GM12878 (cell line): ENCODE results near the gene CRTC2. TPM values are rescaled to one million over a fixed set of nuclear protein-coding genes. Genes with fewer than 3 reads are reported as not detected.
A peak's percentile ranks its signal among the peaks of the same experiment; 100 is the strongest.

Experiments
- BACH1 ChIP-seq: fragments of 450-650 bp; IDR thresholded peaks from 2 replicates; pipeline ENCODE4 v1.6.1; 2017; ENCODE audit warnings: mild to moderate bottlenecking, borderline replicate concordance
- BCL11A ChIP-seq: IDR thresholded peaks from 2 replicates; pipeline ENCODE4 v1.6.1; 2011; ENCODE audit warnings: low read depth, low read length
- CREM ChIP-seq: IDR thresholded peaks from 2 replicates; pipeline ENCODE4 v1.6.1; 2014; ENCODE audit warnings: antibody characterized with exemption, low read depth
- FOXM1 ChIP-seq: IDR thresholded peaks from 2 replicates; pipeline ENCODE4 v1.6.1; 2012; ENCODE audit warnings: low read depth, mild to moderate bottlenecking, inconsistent platforms, low read length, moderate library complexity
- MTA2 ChIP-seq: fragments of 450-650 bp; IDR thresholded peaks from 2 replicates; pipeline ENCODE4 v1.6.1; 2016; ENCODE audit warnings: low read depth, mild to moderate bottlenecking, moderate library complexity
- NR2C1 ChIP-seq: fragments of 450-650 bp; IDR thresholded peaks from 2 replicates; pipeline ENCODE4 v1.6.1; 2017; ENCODE audit warnings: antibody characterized with exemption, mild to moderate bottlenecking, moderate library complexity
- STAT3 ChIP-seq: IDR thresholded peaks from 2 replicates; pipeline ENCODE4 v1.6.1; 2011; ENCODE audit warnings: low read depth, low read length, improper control_type of control experiment
- polyA plus RNA-seq, 11 experiments: library from polyadenylated mRNA; depleted of rRNA in 4 of 11; unstranded in 6 of 11; stranded (reverse) in 5 of 11; fragments of >200 nt; fragmentation: Nextera tagmentation in 4 of 11; fragmentation: Illumina TruSeq in 1 of 11; extraction: Ambion mirVana in 4 of 11; extraction: Trizol in 1 of 11; gene quantifications; 1 replicate in 1 of 11; 2 replicates in 10 of 11; pipeline versions ENCODE4 v1.2.1 to v1.2.3, GENCODE V29; 2011 to 2016; ENCODE audit warnings: inconsistent platforms in 2 of 11, missing spikeins in 2 of 11, low read depth in 1 of 11
- total RNA-seq, 4 experiments: library from RNA; depleted of rRNA in 3 of 4; stranded (reverse); fragments of >200 nt in 3 of 4; fragmentation: Illumina TruSeq in 1 of 4; extraction: Trizol in 1 of 4; gene quantifications; 2 replicates each; pipeline versions ENCODE4 v1.2.1 to v1.2.3, GENCODE V29; 2013 to 2021
- TF ChIP-seq, protein P1 (sequence below): fragments of 450-650 bp; IDR thresholded peaks from 2 replicates; pipeline ENCODE4 v1.6.1; 2017; ENCODE audit warnings: antibody characterized with exemption, mild to moderate bottlenecking, moderate library complexity
- TF ChIP-seq, protein P2 (sequence below): IDR thresholded peaks from 2 replicates; pipeline ENCODE4 v1.6.1; 2011; ENCODE audit warnings: low read depth, low read length, improper control_type of control experiment, borderline replicate concordance
- TF ChIP-seq, protein P3 (sequence below): fragments of 450-650 bp; formaldehyde crosslinking; IDR thresholded peaks from 2 replicates; pipeline ENCODE4 v1.4.0; 2020; ENCODE audit warnings: mild to moderate bottlenecking, moderate library complexity
- TF ChIP-seq, protein P4 (sequence below): fragments of 450-650 bp; IDR thresholded peaks from 2 replicates; pipeline ENCODE4 v1.6.1; 2017; ENCODE audit warnings: mild to moderate bottlenecking
- TF ChIP-seq, protein P5 (sequence below): fragments of 450-650 bp; IDR thresholded peaks from 2 replicates; pipeline ENCODE4 v1.6.1; 2017; ENCODE audit warnings: borderline replicate concordance
- TF ChIP-seq, protein P6 (sequence below): fragments of 450-650 bp; formaldehyde crosslinking; IDR thresholded peaks from 2 replicates; pipeline ENCODE4 v1.5.0; 2022; ENCODE audit warnings: mild to moderate bottlenecking, missing genetic modification characterization

CRTC2 gene
- total and polyA plus RNA-seq, 10 of the 15 experiments (the other 5 are each of a cell fraction or from before 2014, with no cell fraction given): 5.1 to 57.9 (median 32.7) TPM

DNA sequence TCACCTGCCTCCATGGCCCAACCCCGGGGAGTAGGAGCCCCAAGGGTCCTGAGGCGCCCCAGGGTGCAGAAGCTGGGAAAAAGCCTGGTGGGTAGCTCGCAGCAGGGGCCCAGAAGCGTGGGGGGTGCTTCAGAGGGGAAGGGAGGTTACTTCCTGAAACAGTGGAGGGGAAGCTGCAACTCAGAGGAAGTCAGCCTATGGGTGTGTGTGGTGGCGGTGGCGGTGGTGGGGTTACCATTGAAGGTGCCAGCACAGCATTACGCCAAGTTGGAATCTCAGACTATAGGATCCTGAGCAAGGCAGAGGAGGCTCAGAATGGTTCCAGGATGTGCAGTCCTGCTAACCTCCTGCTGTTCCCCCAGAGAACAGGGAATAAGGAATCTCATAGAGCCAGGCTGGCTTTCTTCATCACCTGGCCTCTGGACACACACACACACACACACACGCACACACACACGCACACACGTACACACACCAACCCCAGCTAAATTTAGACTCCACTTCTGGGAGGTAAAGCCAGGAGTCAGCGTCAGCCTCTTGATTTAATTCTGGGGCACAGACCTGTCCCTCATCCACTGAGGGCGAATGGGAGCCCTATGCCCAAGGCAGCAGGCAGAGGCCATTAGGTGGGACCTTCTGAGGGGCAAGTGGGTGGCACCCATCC is 13.1 kb downstream of the CRTC2 start (continued):
- TF ChIP-seq, protein P1, sequence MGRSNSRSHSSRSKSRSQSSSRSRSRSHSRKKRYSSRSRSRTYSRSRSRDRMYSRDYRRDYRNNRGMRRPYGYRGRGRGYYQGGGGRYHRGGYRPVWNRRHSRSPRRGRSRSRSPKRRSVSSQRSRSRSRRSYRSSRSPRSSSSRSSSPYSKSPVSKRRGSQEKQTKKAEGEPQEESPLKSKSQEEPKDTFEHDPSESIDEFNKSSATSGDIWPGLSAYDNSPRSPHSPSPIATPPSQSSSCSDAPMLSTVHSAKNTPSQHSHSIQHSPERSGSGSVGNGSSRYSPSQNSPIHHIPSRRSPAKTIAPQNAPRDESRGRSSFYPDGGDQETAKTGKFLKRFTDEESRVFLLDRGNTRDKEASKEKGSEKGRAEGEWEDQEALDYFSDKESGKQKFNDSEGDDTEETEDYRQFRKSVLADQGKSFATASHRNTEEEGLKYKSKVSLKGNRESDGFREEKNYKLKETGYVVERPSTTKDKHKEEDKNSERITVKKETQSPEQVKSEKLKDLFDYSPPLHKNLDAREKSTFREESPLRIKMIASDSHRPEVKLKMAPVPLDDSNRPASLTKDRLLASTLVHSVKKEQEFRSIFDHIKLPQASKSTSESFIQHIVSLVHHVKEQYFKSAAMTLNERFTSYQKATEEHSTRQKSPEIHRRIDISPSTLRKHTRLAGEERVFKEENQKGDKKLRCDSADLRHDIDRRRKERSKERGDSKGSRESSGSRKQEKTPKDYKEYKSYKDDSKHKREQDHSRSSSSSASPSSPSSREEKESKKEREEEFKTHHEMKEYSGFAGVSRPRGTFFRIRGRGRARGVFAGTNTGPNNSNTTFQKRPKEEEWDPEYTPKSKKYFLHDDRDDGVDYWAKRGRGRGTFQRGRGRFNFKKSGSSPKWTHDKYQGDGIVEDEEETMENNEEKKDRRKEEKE: no peak
- TF ChIP-seq MTA2 (peak; percentile 32; the same call in 1 of the 2 replicates), NR2C1 (no peak), FOXM1 (no peak), BCL11A (no peak), CREM (no peak), STAT3 (no peak), BACH1 (no peak)
- TF ChIP-seq, protein P2, sequence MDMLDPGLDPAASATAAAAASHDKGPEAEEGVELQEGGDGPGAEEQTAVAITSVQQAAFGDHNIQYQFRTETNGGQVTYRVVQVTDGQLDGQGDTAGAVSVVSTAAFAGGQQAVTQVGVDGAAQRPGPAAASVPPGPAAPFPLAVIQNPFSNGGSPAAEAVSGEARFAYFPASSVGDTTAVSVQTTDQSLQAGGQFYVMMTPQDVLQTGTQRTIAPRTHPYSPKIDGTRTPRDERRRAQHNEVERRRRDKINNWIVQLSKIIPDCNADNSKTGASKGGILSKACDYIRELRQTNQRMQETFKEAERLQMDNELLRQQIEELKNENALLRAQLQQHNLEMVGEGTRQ: no peak
- TF ChIP-seq, protein P3, sequence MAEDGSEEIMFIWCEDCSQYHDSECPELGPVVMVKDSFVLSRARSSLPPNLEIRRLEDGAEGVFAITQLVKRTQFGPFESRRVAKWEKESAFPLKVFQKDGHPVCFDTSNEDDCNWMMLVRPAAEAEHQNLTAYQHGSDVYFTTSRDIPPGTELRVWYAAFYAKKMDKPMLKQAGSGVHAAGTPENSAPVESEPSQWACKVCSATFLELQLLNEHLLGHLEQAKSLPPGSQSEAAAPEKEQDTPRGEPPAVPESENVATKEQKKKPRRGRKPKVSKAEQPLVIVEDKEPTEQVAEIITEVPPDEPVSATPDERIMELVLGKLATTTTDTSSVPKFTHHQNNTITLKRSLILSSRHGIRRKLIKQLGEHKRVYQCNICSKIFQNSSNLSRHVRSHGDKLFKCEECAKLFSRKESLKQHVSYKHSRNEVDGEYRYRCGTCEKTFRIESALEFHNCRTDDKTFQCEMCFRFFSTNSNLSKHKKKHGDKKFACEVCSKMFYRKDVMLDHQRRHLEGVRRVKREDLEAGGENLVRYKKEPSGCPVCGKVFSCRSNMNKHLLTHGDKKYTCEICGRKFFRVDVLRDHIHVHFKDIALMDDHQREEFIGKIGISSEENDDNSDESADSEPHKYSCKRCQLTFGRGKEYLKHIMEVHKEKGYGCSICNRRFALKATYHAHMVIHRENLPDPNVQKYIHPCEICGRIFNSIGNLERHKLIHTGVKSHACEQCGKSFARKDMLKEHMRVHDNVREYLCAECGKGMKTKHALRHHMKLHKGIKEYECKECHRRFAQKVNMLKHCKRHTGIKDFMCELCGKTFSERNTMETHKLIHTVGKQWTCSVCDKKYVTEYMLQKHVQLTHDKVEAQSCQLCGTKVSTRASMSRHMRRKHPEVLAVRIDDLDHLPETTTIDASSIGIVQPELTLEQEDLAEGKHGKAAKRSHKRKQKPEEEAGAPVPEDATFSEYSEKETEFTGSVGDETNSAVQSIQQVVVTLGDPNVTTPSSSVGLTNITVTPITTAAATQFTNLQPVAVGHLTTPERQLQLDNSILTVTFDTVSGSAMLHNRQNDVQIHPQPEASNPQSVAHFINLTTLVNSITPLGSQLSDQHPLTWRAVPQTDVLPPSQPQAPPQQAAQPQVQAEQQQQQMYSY (CRISPR knock-in tag): no peak
- TF ChIP-seq, protein P4, sequence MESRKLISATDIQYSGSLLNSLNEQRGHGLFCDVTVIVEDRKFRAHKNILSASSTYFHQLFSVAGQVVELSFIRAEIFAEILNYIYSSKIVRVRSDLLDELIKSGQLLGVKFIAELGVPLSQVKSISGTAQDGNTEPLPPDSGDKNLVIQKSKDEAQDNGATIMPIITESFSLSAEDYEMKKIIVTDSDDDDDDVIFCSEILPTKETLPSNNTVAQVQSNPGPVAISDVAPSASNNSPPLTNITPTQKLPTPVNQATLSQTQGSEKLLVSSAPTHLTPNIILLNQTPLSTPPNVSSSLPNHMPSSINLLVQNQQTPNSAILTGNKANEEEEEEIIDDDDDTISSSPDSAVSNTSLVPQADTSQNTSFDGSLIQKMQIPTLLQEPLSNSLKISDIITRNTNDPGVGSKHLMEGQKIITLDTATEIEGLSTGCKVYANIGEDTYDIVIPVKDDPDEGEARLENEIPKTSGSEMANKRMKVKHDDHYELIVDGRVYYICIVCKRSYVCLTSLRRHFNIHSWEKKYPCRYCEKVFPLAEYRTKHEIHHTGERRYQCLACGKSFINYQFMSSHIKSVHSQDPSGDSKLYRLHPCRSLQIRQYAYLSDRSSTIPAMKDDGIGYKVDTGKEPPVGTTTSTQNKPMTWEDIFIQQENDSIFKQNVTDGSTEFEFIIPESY: no peak
- TF ChIP-seq, protein P5, sequence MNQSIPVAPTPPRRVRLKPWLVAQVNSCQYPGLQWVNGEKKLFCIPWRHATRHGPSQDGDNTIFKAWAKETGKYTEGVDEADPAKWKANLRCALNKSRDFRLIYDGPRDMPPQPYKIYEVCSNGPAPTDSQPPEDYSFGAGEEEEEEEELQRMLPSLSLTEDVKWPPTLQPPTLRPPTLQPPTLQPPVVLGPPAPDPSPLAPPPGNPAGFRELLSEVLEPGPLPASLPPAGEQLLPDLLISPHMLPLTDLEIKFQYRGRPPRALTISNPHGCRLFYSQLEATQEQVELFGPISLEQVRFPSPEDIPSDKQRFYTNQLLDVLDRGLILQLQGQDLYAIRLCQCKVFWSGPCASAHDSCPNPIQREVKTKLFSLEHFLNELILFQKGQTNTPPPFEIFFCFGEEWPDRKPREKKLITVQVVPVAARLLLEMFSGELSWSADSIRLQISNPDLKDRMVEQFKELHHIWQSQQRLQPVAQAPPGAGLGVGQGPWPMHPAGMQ: no peak
- TF ChIP-seq, protein P6, sequence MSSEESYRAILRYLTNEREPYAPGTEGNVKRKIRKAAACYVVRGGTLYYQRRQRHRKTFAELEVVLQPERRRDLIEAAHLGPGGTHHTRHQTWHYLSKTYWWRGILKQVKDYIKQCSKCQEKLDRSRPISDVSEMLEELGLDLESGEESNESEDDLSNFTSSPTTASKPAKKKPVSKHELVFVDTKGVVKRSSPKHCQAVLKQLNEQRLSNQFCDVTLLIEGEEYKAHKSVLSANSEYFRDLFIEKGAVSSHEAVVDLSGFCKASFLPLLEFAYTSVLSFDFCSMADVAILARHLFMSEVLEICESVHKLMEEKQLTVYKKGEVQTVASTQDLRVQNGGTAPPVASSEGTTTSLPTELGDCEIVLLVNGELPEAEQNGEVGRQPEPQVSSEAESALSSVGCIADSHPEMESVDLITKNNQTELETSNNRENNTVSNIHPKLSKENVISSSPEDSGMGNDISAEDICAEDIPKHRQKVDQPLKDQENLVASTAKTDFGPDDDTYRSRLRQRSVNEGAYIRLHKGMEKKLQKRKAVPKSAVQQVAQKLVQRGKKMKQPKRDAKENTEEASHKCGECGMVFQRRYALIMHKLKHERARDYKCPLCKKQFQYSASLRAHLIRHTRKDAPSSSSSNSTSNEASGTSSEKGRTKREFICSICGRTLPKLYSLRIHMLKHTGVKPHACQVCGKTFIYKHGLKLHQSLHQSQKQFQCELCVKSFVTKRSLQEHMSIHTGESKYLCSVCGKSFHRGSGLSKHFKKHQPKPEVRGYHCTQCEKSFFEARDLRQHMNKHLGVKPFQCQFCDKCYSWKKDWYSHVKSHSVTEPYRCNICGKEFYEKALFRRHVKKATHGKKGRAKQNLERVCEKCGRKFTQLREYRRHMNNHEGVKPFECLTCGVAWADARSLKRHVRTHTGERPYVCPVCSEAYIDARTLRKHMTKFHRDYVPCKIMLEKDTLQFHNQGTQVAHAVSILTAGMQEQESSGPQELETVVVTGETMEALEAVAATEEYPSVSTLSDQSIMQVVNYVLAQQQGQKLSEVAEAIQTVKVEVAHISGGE (CRISPR knock-in tag): no peak
